ENCODE results near the gene TTC21B.

DNA sequence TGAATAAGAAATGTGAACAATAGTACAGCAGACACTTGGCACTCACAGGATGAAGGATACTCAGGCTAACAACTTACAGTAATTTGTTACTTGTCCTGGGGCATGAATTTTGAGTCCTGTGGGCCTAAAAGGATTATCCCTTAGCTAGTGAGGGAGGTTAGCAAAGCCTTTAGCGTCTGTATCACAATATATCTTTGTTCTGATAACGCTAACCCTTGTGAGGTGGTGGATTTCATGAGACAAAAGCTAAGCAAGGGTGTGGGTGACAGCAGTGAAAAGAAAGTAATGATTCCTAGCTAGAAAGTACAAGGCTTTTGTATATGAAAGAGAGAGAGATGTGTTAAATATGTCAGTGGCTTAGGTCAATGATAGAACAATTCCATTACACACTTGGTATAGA is 46.8 kb upstream of the TTC21B start:
- no peak for TF ChIP-seq POLR2AphosphoS5 (IDR thresholded peaks at IDR 0.05)
- TF ChIP-seq, protein P1, sequence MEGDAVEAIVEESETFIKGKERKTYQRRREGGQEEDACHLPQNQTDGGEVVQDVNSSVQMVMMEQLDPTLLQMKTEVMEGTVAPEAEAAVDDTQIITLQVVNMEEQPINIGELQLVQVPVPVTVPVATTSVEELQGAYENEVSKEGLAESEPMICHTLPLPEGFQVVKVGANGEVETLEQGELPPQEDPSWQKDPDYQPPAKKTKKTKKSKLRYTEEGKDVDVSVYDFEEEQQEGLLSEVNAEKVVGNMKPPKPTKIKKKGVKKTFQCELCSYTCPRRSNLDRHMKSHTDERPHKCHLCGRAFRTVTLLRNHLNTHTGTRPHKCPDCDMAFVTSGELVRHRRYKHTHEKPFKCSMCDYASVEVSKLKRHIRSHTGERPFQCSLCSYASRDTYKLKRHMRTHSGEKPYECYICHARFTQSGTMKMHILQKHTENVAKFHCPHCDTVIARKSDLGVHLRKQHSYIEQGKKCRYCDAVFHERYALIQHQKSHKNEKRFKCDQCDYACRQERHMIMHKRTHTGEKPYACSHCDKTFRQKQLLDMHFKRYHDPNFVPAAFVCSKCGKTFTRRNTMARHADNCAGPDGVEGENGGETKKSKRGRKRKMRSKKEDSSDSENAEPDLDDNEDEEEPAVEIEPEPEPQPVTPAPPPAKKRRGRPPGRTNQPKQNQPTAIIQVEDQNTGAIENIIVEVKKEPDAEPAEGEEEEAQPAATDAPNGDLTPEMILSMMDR (IDR thresholded peaks at IDR 0.05), result no peak
